Hair follicular keratinocyte (primary cell): ENCODE measurements around the gene SLC26A3. TPM values are rescaled to one million over a fixed set of nuclear protein-coding genes. Genes with fewer than 3 reads are reported as not detected.

ENCODE experiments used
- total RNA-seq: library from RNA; depleted of rRNA; stranded (reverse); fragments of >200 nt; gene quantifications from 2 replicates; pipeline ENCODE4 v1.2.3, GENCODE V29; 2015

The SLC26A3 gene
- total RNA-seq, result not detected in 2 replicates

DNA sequence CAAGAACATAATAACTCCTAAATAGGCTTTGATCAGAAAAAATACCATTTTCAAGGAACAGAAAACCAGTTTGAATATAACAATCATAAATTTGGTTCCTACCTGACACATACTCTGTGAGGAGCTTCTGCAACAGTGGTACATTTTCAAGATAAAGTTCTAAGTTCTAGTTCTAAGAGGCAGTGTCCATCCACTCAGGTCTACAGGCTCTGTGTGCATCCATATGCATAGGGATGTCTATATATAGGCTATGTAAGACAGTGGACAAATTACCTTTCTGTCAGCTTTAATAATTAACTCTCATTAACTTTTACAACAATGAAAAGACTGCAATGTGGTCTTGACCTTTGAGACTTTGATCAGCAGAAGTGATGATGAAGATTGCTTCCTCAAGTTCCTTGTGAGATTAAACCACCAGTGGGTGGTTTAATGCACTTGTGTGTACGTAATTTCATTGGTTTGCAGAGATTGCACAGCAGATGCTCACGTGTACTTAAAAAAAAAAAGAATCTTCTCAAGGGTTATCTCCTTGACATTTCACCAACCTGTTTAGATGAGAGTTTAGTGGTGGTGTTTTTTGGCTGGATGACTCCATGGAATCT, at the start of gene SLC26A3:
SLC26A3 (minus strand) TSS at position 215 of the 602 bp plus-strand sequence. CDS start 8,714 bp downstream, outside the sequence.

DNA sequence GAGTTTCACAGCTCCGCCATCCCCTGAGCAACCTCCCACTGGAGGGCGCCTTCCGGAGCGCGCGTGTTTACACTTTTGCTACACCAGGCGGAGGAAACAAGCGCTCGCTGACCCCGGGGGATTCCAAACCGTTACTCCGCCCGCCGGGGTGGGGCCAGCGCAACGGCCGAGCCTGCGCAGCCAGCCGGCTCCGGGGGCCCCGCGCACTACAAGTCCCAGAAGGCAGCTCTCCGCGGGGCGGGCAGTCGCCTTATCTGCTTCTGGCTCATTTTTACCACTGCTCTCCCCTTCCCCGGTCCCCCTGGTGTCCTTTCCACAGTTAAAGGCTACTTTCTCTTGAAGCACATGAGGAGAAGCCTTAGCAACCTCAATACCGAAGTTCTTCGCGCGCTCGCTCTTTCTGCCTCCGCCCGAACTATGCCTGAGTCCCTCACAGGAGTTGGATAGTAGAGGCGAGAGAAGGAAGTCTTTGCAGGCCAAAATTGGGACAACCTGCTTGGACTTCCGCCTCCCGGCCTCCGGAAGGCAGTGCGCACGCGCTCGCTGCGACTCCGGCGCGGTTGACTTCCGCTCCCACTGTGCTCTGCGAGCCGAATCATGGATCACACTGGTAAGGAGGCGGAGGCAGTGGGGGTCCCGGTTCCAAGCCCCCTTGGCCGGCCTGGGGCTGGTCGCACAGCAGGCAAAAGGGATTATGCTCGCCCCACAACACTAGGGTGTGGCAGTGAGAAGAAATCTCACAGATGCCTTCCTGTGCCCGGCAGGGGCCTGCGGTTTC, 59.3 kb downstream of the SLC26A3 start, which contains the start of gene CBLL1:
CBLL1 (plus strand) TSS at position 576 of the 778 bp plus-strand sequence; CDS start at position 598, 22 bp downstream.

Other genes with a start within 250 kb of the SLC26A3 start
- gene COG5, start 239.3 kb downstream of the SLC26A3 start, total RNA-seq, result 40.1 and 50.3 TPM in 2 replicates
- gene DUS4L, start 239.3 kb downstream of the SLC26A3 start, total RNA-seq, result 9.9 and 12.4 TPM in 2 replicates
- gene BCAP29, start 223.0 kb downstream of the SLC26A3 start, total RNA-seq, result 114 and 132 TPM in 2 replicates
- 0.08 and 0.62 TPM in 2 replicates for gene SLC26A4, start 142.4 kb downstream of the SLC26A3 start, total RNA-seq
- gene CBLL1, start 59.1 kb downstream of the SLC26A3 start, total RNA-seq, result 18.7 and 23.7 TPM in 2 replicates
- 43.9 and 65.6 TPM in 2 replicates for gene DLD, start 88.0 kb upstream of the SLC26A3 start, total RNA-seq
- gene LAMB1, start 199.9 kb upstream of the SLC26A3 start, total RNA-seq, result 94.8 and 143 TPM in 2 replicates